Measurements from ENCODE around the gene SRGAP1.

- TF ChIP-seq CTCF (IDR thresholded peaks at IDR 0.05; ENCODE audit: insufficient read depth, low read length) (no peak), SPI1 (IDR thresholded peaks at IDR 0.05; ENCODE audit: borderline replicate concordance, low read depth) (no peak), REST (IDR thresholded peaks at IDR 0.05; ENCODE audit: insufficient replicate concordance, low read depth) (no peak), POLR2AphosphoS5 (IDR thresholded peaks at IDR 0.05; ENCODE audit: low read depth) (no peak), GABPA (IDR thresholded peaks at IDR 0.05; ENCODE audit: low read depth) (no peak)
Observed at GRCh38 chr12:63811755-63812154, 32.7 kb upstream of the SRGAP1 start.

All from HL-60 (cell line).